OCI-LY1 (cell line): ENCODE measurements around the gene RAI1.

Experiments used
- CTCF ChIP-seq: fragments of 200-600 bp; sonication (generic), shearing (Covaris generic); IDR thresholded peaks from 2 replicates; pipeline ENCODE4 v1.5.1; 2017; ENCODE audit warnings: mild to moderate bottlenecking, antibody characterized with exemption, low read length, moderate library complexity, mixed read lengths
- EZH2 ChIP-seq: fragments of 200-600 bp; sonication (generic), shearing (Covaris generic); IDR thresholded peaks from 2 replicates; pipeline ENCODE4 v1.8.0; 2017; ENCODE audit warnings: borderline replicate concordance, mixed run types, mild to moderate bottlenecking, antibody characterized with exemption, low read length, moderate library complexity, mixed read lengths

GRCh38 chr17:17830740-17831207, 149.5 kb downstream of the RAI1 start:
- no peak for TF ChIP-seq CTCF
- TF ChIP-seq EZH2, result no peak
